HTR-8/SVneo (cell line): ENCODE data around the gene CHKA.
A peak's percentile ranks its signal among the peaks of the same experiment; 100 is the strongest.

Source experiments
- DNase-seq: peaks from one replicate; pipeline ENCODE4 v3.0.0; 2011; ENCODE audit warnings: low spot score, mixed read lengths; ENCODE audit not compliant: insufficient read length
- FAIRE-seq: peaks from 2 replicates; lab custom pipeline; 2011; peaks lifted over from hg19 to GRCh38; lab: Jason Lieb, UNC

Gene CHKA

GRCh38 chr11:68080860-68081259 is 40.3 kb downstream of the CHKA start:
- DNase-seq = no peak
- no peak for FAIRE-seq

GRCh38 chr11:68077617-68078582 is 43.3 kb downstream of the CHKA start:
- FAIRE-seq (no peak), DNase-seq (no peak)

GRCh38 chr11:68076371-68077042 is 44.7 kb downstream of the CHKA start:
- DNase-seq = no peak
- no peak for FAIRE-seq

GRCh38 chr11:68074584-68075352 is 46.4 kb downstream of the CHKA start:
- FAIRE-seq = no peak

DNA sequence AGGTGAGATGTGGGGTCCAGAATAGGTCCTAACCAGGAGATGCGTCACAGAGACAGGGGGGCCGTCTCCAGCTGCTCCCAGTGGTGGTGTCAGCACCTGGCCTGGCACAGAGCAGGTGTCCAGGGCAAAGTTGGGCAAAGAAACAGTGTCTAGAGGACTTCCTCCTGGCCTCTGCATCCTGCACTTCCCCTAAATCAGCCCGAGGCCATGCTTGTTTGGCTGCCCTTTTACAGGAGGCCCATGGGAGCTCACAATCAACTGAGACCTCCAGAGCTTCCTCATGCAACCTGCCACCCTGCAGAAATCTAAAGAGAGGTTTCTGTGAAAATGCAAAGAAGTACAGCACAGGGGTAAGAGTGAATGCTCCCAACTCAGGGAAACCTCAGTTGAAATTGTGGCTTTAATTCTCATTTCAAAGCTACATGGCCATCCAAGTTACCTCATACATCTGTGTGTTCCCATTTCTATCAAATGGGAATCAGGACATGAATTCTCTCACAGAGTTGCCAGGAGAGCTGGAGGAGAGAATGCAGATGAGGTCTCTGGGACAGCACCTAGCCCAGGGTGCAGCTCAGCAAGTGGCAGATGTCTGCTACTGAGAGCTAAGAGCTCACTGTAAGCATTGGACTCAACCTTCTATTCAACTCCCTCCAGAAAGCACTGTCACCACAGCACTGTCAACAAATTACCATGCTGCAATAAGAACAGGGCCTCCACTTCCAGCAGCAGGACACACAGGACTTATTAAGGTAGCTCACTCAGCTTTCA is 49.7 kb downstream of the CHKA start:
- FAIRE-seq = no peak
- DNase-seq = no peak

More at GRCh38 chr11:68074584-68075352, 46.4 kb downstream of the CHKA start:
- DNase-seq = no peak

DNA sequence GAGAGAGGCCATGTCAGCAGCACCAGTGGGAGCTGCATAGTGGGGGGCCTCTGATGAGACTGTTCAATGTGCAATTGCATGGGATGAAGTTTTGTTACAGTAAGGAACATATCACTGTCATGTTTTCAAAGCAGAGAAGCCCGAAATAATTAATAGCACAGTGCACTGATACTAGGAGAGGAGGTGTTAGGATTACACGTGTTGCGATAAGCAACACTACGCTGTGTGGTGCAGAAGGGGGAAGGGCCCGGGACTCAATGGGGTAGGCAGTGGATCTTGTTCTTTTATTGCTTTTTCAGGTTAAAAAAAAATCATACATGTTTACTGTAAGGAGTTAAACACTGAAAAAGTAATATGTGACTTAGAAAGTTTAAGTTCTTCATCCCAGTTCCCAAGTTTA is 53.2 kb downstream of the CHKA start:
- DNase-seq = no peak
- FAIRE-seq = no peak

GRCh38 chr11:68066742-68067141 is 54.4 kb downstream of the CHKA start:
- no peak for FAIRE-seq
- no peak for DNase-seq

GRCh38 chr11:68065841-68066240 is 55.3 kb downstream of the CHKA start:
- DNase-seq (no peak), FAIRE-seq (no peak)

- FAIRE-seq = no peak
- DNase-seq = no peak
These were observed 56.3 kb downstream of the CHKA start for GRCh38 chr11:68064926-68065325.

DNA sequence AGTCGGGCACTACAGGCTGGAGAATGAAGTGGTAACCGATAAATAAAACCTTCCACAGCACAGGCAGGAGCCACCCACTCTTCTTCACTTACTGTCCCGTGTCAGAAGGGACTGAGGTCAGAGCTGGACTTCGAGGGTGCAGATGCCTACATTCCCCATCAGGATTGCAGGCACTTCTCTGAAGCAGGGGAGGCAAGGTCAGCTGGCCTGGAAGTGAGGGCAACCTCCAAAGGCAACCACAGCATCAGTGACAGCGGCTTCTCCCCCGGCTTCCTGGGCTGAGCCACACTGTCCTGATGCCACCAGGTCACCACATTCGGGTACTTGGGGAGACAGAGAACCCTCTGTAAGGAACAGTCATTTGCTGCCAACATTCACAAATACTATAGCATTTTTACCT is 59.7 kb downstream of the CHKA start:
- DNase-seq = no peak
- FAIRE-seq = no peak

DNA sequence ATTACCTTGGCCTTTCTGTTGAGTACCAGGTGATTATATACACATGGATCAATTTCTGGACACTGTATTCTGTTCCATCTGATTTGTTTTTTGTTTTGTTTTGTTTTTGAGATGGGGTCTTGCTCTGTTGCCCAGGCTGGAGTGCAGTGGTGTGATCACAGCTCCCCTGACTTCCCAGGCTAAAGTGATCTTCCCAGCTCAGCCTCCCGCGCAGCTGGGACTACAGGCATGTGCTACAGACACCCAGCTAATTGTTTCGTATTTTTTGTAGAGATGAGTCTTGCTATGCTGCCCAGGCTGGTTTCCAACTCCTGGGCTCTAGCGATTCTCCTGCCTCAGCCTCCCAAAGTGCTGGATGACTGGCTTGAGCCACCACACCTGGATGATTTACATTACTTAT is 63.4 kb downstream of the CHKA start:
- DNase-seq (no peak), FAIRE-seq (peak; percentile 77)

DNA sequence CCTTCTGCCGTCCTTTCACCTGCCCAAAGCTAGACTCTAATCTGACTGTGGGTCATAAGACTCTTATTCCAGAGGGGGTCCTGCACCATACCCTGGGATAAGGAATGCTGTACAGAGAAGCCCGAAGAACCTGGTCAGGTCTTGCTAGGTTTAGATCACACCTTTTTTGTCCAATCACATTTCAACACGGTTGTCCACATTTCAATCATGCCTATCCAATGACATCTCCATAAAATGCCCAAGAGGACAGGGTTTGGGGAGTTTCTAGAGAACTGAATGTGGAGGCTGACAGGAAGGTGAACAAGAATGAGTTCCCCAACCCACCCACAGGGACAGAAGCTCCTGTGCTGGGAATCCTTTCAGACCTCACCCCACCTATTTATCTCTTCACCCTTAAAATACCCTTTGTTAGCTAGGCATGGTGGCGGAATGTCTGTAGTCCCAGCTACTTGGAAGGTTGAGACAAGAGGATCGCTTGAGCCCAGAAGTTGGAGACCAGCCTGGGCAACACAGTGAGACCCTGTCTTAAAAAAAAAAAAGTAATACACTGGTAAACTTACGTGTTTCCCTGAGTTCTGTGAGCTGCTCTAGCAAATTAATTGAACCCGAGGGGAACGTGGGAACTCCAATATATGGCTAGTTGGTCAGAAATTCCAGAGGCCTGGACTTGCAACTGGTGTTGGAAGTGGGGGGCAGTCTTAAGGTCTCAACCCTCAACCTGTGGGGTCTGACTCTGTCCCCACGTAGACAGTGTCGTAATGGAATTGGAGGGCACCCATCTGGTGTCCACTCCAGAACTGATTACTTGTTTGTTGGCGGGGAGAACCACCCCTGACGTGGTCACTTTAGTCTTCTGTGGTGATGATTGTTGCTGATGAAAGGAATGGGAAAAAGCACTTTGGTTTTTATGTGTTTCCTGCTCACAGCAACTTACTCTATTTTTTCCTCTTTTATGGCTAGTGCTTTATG is 64.6 kb downstream of the CHKA start:
- DNase-seq = no peak
- FAIRE-seq = peak; percentile 75

- FAIRE-seq = peak; percentile 42
- no peak for DNase-seq
These were observed 67.0 kb downstream of the CHKA start for GRCh38 chr11:68053981-68054812.

DNA sequence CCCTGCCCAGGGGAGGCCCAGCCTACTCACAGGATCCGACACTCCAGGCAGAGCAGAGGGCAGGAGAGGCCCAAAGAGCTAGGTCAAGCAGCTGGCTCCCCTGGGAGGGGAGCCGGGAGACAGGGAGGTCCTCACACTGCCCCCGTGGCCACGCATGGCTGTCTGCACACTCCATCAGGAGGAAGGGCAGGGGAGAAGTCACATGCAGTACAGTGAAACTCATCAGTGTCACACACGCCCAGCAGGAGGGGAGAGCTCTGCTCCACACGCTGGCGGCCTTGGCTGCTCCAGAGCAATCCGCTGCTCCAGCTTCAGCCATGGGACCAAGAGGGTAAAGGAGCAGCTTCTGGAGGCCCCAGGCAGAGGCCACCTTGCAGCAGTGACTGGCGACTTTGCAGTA is 68.1 kb downstream of the CHKA start:
- DNase-seq (no peak), FAIRE-seq (peak; percentile 58)

- DNase-seq (no peak), FAIRE-seq (peak; percentile 42)
These were observed 68.9 kb downstream of the CHKA start for GRCh38 chr11:68052137-68052873.

DNA sequence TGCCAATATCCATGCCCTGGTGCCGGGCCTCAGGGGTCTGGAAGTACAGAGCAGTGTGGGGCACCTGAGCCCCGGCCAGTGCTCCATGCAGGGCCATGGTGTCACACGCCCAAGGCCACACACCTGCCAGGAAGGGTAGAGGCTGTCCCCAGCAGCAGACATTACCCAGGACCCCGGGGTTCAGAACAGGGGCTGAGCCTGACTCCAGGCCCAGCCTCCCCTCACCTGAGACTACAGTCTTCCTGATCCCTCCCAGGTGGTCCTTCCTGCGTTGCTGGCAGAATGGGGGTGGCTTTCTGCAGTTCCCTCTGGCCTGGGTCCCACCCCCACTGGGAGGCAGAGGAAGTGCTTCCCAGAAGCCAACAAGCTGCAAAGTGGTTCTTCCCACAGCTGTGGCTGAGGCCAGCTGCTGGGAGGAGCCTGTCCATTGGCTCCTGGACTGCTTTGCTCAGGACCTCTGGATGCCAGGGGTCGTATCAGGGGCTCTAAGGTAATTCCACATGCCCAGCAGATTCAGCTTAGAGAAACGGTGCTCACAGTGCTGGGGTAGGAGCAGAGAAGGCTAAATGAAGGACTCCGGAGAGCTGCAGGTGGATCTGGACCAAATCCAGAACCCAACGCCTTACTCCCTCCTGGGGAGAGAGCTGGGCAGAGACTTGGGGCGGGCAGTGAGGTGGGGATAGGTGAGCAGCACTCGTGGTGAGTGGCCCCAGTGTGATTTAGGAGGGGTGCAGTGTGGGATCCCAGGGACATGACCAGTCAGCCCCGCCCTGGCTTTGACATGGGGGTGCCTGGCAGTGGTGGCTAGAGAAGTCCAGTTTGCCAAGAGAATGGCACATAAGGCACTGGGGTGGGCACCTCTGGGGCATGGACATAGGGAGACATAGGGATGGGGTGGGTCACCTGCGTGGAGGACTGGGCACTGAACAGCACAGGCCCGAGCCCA is 69.7 kb downstream of the CHKA start:
- no peak for FAIRE-seq
- no peak for DNase-seq
